SK-N-SH (cell line): ENCODE results near the gene COL4A2.

Source experiments
- CHD2 ChIP-seq: fragments of 150-350 bp; IDR thresholded peaks from 2 replicates; pipeline ENCODE4 v1.6.1; 2018; ENCODE audit warnings: low read length; ENCODE audit not compliant: partially characterized antibody
- CTCF ChIP-seq: fragments of 200-600 bp; sonication (generic); IDR thresholded peaks from 2 replicates; pipeline ENCODE4 v1.6.1; 2017; ENCODE audit warnings: antibody characterized with exemption, mild to moderate bottlenecking, moderate library complexity
- ELF1 ChIP-seq: IDR thresholded peaks from 2 replicates; pipeline ENCODE4 v1.4.0; 2012
- EP300 ChIP-seq, 2 experiments: IDR thresholded peaks; 2 replicates each; pipeline versions ENCODE4 v1.4.0 to v1.6.1; 2012; ENCODE audit warnings: borderline replicate concordance in 1 of 2, low read depth in 1 of 2, low read length in 1 of 2
- FOSL2 ChIP-seq: IDR thresholded peaks from 2 replicates; pipeline ENCODE4 v1.4.0; 2012; ENCODE audit warnings: low read depth, mild to moderate bottlenecking, moderate library complexity, borderline replicate concordance
- FOXJ3 ChIP-seq: sonication (generic); formaldehyde crosslinking; IDR thresholded peaks from 2 replicates; pipeline ENCODE4 v1.5.1; 2020; ENCODE audit warnings: mild to moderate bottlenecking, missing genetic modification reagents
- JUND ChIP-seq: IDR thresholded peaks from 2 replicates; pipeline ENCODE4 v1.4.0; 2012
- MAX ChIP-seq: IDR thresholded peaks from 2 replicates; pipeline ENCODE4 v1.4.0; 2012; ENCODE audit warnings: low read depth
- MXI1 ChIP-seq: IDR thresholded peaks from 2 replicates; pipeline ENCODE4 v1.6.1; 2012; ENCODE audit warnings: mild to moderate bottlenecking, low read depth, low read length, improper control_type of control experiment
- NFIC ChIP-seq: IDR thresholded peaks from 2 replicates; pipeline ENCODE4 v1.4.0; 2012; ENCODE audit warnings: borderline replicate concordance
- POLR2AphosphoS5 ChIP-seq: IDR thresholded peaks from 2 replicates; pipeline ENCODE4 v1.6.1; 2012; ENCODE audit warnings: low read depth, low read length
- REST ChIP-seq: IDR thresholded peaks from 2 replicates; pipeline ENCODE4 v1.6.1; 2012; ENCODE audit warnings: mild to moderate bottlenecking, low read depth, low read length, moderate library complexity
- TAF1 ChIP-seq: IDR thresholded peaks from 2 replicates; pipeline ENCODE4 v1.6.1; 2012; ENCODE audit warnings: low read depth, mild to moderate bottlenecking, low read length, moderate library complexity, borderline replicate concordance
- TCF12 ChIP-seq: IDR thresholded peaks from 2 replicates; pipeline ENCODE4 v1.4.0; 2012

GRCh38 chr13:110351636-110352420 lies 44.7 kb downstream of the COL4A2 start:
- TF ChIP-seq CTCF (no peak), FOSL2 (no peak), ELF1 (no peak), TAF1 (no peak), REST (no peak), MAX (no peak), POLR2AphosphoS5 (no peak), TCF12 (no peak), EP300 (IDR thresholded peaks at IDR 0.05; ENCODE audit: borderline replicate concordance in 1 of 2, low read depth in 1 of 2, low read length in 1 of 2) (no peak), MXI1 (no peak), CHD2 (no peak), JUND (no peak), FOXJ3 (CRISPR knock-in tag) (no peak), NFIC (no peak)
